ENCODE measurements around the gene STYXL1.

STYXL1 gene

GRCh38 chr7:75987805-75988567 lies 59.8 kb downstream of the STYXL1 start:
- no peak overlapping the region for H3K4me3 ChIP-seq (ENCODE audit: low read length)
- H3K9me3 ChIP-seq (ENCODE audit: control insufficient read depth, low read depth, low read length): no peaks in the 10 kb centered on the region
- no peak overlapping the region for H3K9ac ChIP-seq (ENCODE audit: low read length)
- H3K27me3 ChIP-seq (ENCODE audit: control insufficient read depth, insufficient read depth, low read length): no peaks in the 10 kb centered on the region
- no peak overlapping the region for H3K27ac ChIP-seq (ENCODE audit: low read length)
- peaks cover 23% of the 10 kb centered on the region for H3K36me3 ChIP-seq (ENCODE audit: control insufficient read depth, low read depth, low read length)
- H3K4me1 ChIP-seq (ENCODE audit: control insufficient read depth, low read depth, low read length): no peaks in the 10 kb centered on the region

- Histone ChIP-seq H3K9ac (ENCODE audit: low read length) (no peak overlapping the region), H3K4me1 (ENCODE audit: control insufficient read depth, low read depth, low read length) (no peaks in the 10 kb centered on the region), H3K9me3 (ENCODE audit: control insufficient read depth, low read depth, low read length) (no peaks in the 10 kb centered on the region), H3K36me3 (ENCODE audit: control insufficient read depth, low read depth, low read length) (peaks cover 30% of the 10 kb centered on the region), H3K27ac (ENCODE audit: low read length) (no peak overlapping the region), H3K4me3 (ENCODE audit: low read length) (no peak overlapping the region), H3K27me3 (ENCODE audit: control insufficient read depth, insufficient read depth, low read length) (no peaks in the 10 kb centered on the region)
Measured at GRCh38 chr7:75987026-75987804, 60.6 kb downstream of the STYXL1 start.

- Histone ChIP-seq H3K27me3 (ENCODE audit: control insufficient read depth, insufficient read depth, low read length) (no peaks in the 10 kb centered on the region), H3K27ac (ENCODE audit: low read length) (no peak overlapping the region), H3K36me3 (ENCODE audit: control insufficient read depth, low read depth, low read length) (peaks cover 33% of the 10 kb centered on the region), H3K4me3 (ENCODE audit: low read length) (no peak overlapping the region), H3K4me1 (ENCODE audit: control insufficient read depth, low read depth, low read length) (no peaks in the 10 kb centered on the region), H3K9ac (ENCODE audit: low read length) (no peak overlapping the region), H3K9me3 (ENCODE audit: control insufficient read depth, low read depth, low read length) (no peaks in the 10 kb centered on the region)
Measured at GRCh38 chr7:75986147-75986781, 61.5 kb downstream of the STYXL1 start.

- Histone ChIP-seq H3K27ac (ENCODE audit: low read length) (no peak overlapping the region), H3K9me3 (ENCODE audit: control insufficient read depth, low read depth, low read length) (no peaks in the 10 kb centered on the region), H3K9ac (ENCODE audit: low read length) (no peak overlapping the region), H3K4me3 (ENCODE audit: low read length) (no peak overlapping the region), H3K27me3 (ENCODE audit: control insufficient read depth, insufficient read depth, low read length) (no peaks in the 10 kb centered on the region), H3K36me3 (ENCODE audit: control insufficient read depth, low read depth, low read length) (peaks cover 35% of the 10 kb centered on the region), H3K4me1 (ENCODE audit: control insufficient read depth, low read depth, low read length) (no peaks in the 10 kb centered on the region)
Measured at GRCh38 chr7:75985518-75986146, 62.2 kb downstream of the STYXL1 start.

- H3K4me3 ChIP-seq (ENCODE audit: low read length): no peak overlapping the region
- no peaks in the 10 kb centered on the region for H3K4me1 ChIP-seq (ENCODE audit: control insufficient read depth, low read depth, low read length)
- H3K27ac ChIP-seq (ENCODE audit: low read length): no peak overlapping the region
- H3K36me3 ChIP-seq (ENCODE audit: control insufficient read depth, low read depth, low read length): peaks cover 40% of the 10 kb centered on the region
- H3K9ac ChIP-seq (ENCODE audit: low read length): no peak overlapping the region
- H3K27me3 ChIP-seq (ENCODE audit: control insufficient read depth, insufficient read depth, low read length): no peaks in the 10 kb centered on the region
- no peaks in the 10 kb centered on the region for H3K9me3 ChIP-seq (ENCODE audit: control insufficient read depth, low read depth, low read length)
Measured at GRCh38 chr7:75985009-75985517, 62.7 kb downstream of the STYXL1 start.

GRCh38 chr7:75984130-75985008 lies 63.4 kb downstream of the STYXL1 start:
- Histone ChIP-seq H3K36me3 (ENCODE audit: control insufficient read depth, low read depth, low read length) (peaks cover 40% of the 10 kb centered on the region), H3K9ac (ENCODE audit: low read length) (no peak overlapping the region), H3K9me3 (ENCODE audit: control insufficient read depth, low read depth, low read length) (no peaks in the 10 kb centered on the region), H3K4me1 (ENCODE audit: control insufficient read depth, low read depth, low read length) (no peaks in the 10 kb centered on the region), H3K27me3 (ENCODE audit: control insufficient read depth, insufficient read depth, low read length) (no peaks in the 10 kb centered on the region), H3K4me3 (ENCODE audit: low read length) (no peak overlapping the region), H3K27ac (ENCODE audit: low read length) (no peak overlapping the region)

- Histone ChIP-seq H3K9ac (ENCODE audit: low read length) (no peak overlapping the region), H3K27me3 (ENCODE audit: control insufficient read depth, insufficient read depth, low read length) (no peaks in the 10 kb centered on the region), H3K4me3 (ENCODE audit: low read length) (no peak overlapping the region), H3K9me3 (ENCODE audit: control insufficient read depth, low read depth, low read length) (no peaks in the 10 kb centered on the region), H3K4me1 (ENCODE audit: control insufficient read depth, low read depth, low read length) (no peaks in the 10 kb centered on the region), H3K27ac (ENCODE audit: low read length) (no peak overlapping the region), H3K36me3 (ENCODE audit: control insufficient read depth, low read depth, low read length) (peaks cover 40% of the 10 kb centered on the region)
Measured at GRCh38 chr7:75983471-75984129, 64.2 kb downstream of the STYXL1 start.

- Histone ChIP-seq H3K9me3 (ENCODE audit: control insufficient read depth, low read depth, low read length) (no peaks in the 10 kb centered on the region), H3K36me3 (ENCODE audit: control insufficient read depth, low read depth, low read length) (peaks cover 43% of the 10 kb centered on the region), H3K27me3 (ENCODE audit: control insufficient read depth, insufficient read depth, low read length) (no peaks in the 10 kb centered on the region), H3K27ac (ENCODE audit: low read length) (no peak overlapping the region), H3K4me3 (ENCODE audit: low read length) (no peak overlapping the region), H3K4me1 (ENCODE audit: control insufficient read depth, low read depth, low read length) (no peaks in the 10 kb centered on the region), H3K9ac (ENCODE audit: low read length) (no peak overlapping the region)
Measured at GRCh38 chr7:75982306-75983064, 65.3 kb downstream of the STYXL1 start.

- Histone ChIP-seq H3K9ac (ENCODE audit: low read length) (no peak overlapping the region), H3K9me3 (ENCODE audit: control insufficient read depth, low read depth, low read length) (no peaks in the 10 kb centered on the region), H3K27ac (ENCODE audit: low read length) (no peak overlapping the region), H3K4me3 (ENCODE audit: low read length) (no peak overlapping the region), H3K27me3 (ENCODE audit: control insufficient read depth, insufficient read depth, low read length) (no peaks in the 10 kb centered on the region), H3K4me1 (ENCODE audit: control insufficient read depth, low read depth, low read length) (no peaks in the 10 kb centered on the region), H3K36me3 (ENCODE audit: control insufficient read depth, low read depth, low read length) (peaks cover 42% of the 10 kb centered on the region)
Measured at GRCh38 chr7:75981453-75982305, 66.1 kb downstream of the STYXL1 start.
